GM18858 (cell line): Measurements from ENCODE around the gene SPPL2B.
A peak's percentile ranks its signal among the peaks of the same experiment; 100 is the strongest.
"Not testable (repeated sequence)": the region's sequence is repeated elsewhere in the genome, so short reads cannot be mapped to it uniquely, and the experiment has no call there.

Experiments used
- ATAC-seq: cut with Tn5 transposase; IDR thresholded peaks from one replicate; pipeline ENCODE4 v1.9.1; 2021; ENCODE audit not compliant: unreplicated experiment

Gene SPPL2B

DNA sequence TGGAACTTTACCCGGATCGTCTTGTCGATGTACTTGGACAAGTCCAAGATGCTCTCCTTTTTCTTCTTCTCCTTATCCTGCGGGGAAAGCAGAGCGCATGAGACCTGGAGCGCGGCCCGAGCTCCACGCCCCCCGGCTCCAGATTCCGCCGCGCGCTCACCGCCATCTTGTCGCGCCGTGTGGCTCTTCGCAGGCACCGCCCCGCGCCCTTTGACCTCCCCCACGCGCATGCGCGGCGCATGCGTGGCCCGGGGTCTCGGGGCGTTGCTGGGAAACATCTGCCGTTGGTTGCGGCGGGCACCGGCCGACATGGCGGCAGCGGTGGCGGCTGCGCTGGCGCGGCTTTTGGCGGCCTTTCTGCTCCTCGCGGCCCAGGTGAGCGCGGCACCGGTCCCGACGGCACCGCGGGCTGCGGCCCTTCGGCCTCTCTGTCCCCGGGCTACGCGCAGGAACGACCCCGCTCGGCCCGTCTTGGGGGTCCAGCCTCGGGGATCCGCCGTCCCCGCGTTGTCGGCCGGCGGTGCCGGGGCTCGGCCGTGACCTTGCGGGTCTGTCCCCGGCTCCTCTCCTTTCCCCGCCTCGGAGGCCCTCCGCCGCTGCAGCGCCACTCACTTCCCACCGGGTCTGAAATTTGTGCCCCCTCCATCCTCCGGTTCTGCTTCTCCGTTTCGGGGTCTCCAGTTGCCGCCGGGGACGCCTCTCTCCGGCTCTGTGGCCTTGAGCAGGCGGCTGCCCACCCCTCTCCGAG, at the start of gene SPPL2B, which contains the start of gene LSM7:
Gene SPPL2B (plus strand): TSS at position 284 of the 748 bp plus-strand sequence. CDS start 26 bp downstream, at position 310.
Gene LSM7 (minus strand): TSS at position 186 of the 748 bp plus-strand sequence. CDS start 20 bp downstream, at position 166.
- ATAC-seq, result peak; percentile 48

DNA sequence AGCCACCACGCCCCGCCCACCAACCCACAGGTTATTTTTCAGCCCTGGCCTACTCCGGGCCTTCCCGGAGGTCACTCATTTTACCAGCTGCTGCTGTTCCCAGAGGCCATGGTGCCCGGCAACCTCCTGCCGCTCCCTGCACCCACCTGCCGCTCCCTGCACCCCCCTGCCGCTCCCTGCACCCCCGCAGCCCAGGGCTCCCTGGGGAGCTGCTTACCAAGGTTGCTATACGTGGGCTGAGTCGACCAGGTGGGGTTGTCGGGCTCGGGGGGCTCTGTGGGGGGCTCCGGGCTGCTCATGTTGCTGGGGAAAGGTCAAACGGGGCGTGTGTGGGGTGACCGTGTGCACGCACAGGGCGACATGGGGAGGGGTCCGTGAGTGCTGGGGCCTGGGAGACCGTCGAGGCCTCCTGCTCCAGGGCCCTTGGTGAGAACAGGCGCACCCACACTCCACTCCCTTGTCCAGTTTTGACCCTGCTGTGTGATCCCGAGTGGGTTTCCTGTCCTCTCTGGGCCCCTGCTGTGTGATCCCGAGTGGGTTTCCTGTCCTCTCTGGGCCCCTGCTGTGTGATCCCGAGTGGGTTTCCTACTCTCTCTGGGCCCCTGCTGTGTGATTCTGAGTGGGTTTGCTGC, 47.7 kb upstream of the SPPL2B start:
- no peak for ATAC-seq

GRCh38 chr19:2281265-2282061, 47.0 kb upstream of the SPPL2B start:
- ATAC-seq, result not testable (repeated sequence)

DNA sequence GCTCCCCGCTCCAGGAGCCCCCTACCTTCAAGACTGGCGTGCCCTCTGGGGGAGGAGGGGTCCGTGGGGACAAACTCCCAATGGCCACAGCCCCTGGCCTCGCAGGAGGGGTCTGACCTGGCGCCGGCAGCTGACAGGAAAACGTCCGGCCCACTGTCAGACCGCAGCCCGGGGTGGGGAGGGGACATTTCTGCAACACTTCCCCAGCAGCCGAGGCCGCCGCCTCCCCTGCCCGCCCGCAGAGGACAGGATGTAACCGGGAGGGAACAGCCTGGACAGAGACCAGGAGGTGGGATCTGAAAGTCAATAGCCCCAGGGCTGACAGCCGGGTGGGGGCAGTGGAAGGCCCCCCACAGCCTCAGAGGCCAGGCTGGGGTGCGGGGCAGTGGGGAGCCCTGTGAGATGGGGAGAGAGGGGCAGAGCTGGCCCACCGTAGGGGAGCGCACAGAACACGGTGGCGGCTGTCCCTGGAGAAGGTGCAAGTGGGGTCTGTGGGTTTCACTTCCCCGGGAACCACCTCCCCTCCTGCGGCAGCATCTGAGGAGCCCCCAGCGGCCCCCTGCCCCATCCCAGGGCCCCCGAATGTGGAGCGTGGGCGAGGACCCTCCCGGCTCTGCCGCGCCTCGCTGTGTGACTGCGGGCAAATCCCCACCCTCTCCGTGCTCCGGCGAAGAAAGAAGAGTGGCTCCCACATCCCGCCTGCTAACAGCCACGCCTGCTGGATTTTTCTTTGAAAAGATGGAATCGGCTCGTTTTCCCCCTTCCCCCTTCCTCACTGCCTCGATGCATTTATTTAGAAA, 46.2 kb upstream of the SPPL2B start, which contains the start of gene PEAK3:
Gene PEAK3 (minus strand): TSS at position 114 of the 800 bp plus-strand sequence. CDS start 1,244 bp downstream, outside the sequence.
- no peak for ATAC-seq

DNA sequence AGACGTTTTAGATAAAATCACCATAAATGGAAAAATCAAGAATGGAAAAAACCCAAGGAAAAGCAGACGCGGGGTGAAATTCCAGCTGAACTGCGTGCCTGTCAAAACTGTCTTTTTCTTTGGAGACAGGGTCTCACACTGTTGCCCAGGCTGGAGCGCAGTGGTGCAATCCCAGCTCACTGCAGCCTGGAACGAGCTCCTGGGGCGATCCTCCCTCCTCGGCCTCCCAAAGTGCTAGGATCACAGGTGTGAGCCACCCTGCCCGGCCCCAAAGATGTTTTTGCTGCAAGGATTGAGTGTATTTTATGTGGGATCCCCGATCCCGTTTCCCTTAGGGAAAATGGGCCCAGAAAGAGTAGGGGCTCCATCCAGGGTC, 45.6 kb upstream of the SPPL2B start:
- ATAC-seq, result no peak

DNA sequence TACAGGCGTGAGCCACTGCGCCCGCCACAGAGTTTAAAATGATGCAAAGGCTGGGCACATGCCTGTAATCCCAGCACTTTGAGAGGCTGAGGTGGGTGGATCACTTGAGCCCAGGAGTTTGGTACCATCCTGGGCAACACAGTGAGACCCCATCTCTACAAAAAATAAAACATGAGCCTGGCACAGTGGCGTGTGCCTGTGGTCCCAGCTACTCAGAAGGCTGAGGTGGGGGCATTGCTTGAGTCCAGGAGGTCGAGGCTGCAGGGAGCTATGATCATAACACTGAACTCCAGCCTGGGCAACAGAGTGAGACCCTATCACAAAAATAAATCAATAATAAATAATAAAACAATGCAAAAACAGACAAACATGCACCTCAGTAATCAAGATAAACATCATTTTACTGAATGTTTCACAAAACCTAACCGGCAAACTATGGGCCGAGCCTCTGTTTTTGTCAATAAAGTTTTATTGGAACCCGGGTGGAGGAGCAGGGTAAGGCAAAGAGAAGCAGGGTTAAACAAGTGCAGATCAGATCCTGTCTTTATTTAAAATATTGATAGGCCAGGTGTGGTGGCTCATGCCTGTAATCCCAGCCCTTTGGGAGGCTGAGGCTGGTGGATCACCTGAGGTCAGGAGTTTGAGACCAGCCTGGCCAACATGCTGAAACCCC, 44.5 kb upstream of the SPPL2B start:
- ATAC-seq, result no peak

DNA sequence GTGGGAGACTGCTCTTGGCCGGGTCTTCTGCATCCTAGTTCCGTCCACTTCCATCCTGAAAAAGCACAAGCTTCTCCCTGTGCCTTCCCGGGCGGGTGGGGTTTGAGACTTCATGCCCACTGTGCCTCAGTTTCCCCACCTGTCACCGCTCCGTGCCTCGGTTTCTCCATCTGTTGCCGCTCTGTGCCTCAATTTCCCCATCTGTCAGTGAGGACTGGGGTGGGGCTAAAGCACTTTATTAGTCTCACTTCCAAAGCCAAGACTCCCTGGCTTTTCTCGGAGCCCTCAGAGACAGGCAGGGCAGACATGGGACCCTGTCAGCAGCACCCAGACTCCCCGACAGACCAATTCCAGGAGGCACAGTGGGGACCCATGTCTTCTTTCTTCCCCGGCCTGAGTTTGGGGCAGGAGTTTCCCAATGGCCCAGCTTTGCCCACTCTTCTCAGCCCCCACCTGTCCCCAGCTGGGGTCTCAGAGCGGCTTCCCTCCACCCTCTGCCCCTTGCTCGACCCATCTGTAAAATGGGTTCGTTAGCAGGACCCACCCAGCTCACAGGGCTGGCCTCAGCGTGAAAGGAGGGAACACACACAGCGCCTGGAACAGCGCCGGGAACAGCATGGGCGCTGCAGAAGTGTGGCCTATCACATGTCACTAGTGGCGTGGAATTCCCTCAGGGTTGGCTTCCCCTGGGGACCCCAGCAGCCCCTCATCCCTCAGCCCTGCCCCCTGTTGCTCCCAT, 41.9 kb upstream of the SPPL2B start:
- no peak for ATAC-seq

GRCh38 chr19:2287585-2288337, 40.7 kb upstream of the SPPL2B start:
- ATAC-seq, result no peak

GRCh38 chr19:2288338-2288817, 40.1 kb upstream of the SPPL2B start:
- no peak for ATAC-seq

- no peak for ATAC-seq
Observed at GRCh38 chr19:2288818-2289713, 39.4 kb upstream of the SPPL2B start.

DNA sequence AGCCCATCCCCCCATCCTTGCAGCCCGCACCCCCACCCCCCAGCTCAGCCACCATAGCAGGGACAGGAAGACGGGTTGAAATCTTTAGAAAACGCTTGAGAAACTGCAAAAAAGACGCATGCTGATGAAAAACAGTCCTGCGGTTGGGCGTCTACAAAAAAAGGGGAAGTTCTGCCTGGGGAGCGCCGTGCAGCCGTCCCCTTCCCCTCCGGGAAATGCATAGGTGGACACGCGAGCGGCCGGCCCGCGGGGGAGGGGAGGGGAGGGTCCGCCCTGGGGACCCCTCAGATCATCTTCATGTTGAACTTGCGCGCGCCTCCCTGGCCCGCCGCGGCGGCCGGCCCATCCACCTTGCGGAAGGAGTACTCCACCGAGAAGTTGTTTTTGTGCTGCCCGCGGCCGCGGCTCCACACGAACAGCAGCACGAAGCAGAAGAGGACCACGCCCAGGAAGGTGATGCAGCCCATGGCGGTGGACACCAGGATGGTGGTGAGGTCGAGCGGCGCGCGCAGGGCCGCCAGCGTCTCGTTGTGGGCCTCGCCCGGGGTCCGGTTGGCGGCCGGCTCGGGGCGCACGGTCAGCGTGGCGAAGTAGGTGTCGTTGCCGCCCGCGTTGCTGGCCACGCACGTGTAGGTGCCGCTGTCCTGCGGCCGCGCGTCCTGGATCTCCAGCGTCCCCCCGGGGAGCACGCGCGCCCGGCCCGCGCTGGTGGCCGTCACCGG, 38.6 kb upstream of the SPPL2B start:
- ATAC-seq, result no peak

- ATAC-seq, result no peak
Observed at GRCh38 chr19:2290441-2291184, 37.9 kb upstream of the SPPL2B start.

DNA sequence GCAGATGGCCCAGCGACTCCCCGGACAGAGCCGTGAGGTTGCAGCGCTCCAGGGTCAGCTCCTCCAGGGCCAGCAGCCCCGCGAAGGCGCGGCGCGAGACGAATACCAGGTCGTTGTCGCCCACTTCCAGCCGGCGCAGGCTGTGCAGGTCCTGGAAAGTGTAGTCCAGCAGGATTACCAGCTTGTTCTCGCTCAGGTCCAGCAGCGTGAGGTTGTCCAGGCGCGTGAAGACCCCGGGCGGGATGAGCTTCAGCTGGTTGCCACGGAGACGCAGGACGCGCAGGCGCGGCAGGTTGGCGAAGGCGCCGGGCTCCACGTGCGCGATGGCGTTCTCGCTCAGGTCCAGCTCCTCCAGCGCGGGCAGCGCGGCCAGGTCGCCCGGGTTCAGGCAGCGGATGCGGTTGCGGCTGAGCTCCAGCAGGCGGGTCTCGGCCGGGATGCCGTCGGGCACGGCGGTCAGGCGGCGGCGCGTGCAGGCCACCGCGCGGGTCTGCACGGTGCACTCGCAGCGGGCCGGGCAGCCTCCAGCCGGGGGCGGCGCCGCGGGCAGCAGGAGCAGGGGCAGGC, 37.2 kb upstream of the SPPL2B start:
- no peak for ATAC-seq

DNA sequence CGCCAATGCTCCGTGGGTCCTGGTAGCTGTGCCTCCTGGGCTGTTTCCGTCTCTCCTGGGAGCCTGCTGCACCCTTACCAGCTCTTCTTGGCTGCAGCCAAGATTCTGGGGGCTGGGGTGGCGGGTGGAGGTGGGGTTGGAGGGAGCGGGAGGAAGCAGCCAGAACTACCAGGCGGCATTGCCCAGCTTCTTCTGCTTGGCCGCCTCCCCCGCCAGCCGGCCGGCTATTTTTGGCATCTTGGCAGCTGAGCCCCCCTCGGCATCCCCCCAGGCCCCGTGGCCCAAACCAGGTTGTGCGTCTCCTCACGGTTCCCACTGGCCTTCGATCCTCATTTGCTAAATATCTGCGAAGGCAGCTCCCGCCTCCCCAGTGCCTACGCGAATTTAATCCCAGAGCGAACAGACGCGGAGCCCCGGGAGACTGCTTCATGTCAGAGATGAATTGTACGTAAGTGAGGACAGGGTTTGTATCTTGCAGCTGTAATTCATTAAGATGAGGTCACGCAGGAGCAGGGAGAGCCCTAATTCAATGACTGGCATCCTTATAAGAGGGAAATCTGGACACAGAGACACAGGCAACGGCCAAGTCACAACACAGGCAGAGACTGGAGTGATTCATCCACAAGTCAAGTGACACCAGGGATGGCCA, 33.7 kb upstream of the SPPL2B start:
- ATAC-seq, result no peak

DNA sequence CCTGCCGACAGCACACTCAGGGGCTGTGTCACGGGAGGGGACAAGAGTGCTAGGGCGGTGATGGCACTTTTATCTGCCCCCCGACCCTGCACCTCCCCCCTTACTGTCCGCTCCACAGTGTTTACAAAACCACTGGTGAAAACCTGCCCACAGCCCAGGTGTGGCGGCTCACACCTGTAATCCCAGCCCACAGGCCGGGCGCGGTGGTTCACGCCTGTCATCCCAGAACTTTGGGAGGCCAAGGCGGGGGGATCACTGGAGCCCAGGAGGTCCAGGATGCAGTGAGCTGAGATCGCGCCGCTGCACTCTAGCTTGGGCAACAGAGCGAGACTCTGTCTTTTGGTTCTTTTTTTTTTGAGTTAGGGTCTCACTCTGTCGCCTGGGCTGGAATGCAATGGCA, 32.3 kb upstream of the SPPL2B start:
- no peak for ATAC-seq
